Peyer's patch (tissue), 4 donors: ENCODE measurements around the gene CWC15.

Experiments used
- POLR2A ChIP-seq, 2 donors: fragments of 450-650 bp; IDR thresholded peaks; one replicate each; pipeline ENCODE4 v1.5.1; 2017; ENCODE audit warnings: antibody characterized with exemption in 2 of 2, mild to moderate bottlenecking in 2 of 2, moderate library complexity in 2 of 2
- TF ChIP-seq, protein P1 (sequence below), 6 experiments: fragments of 450-650 bp in 4 of 6; fragments of 200-600 bp in 2 of 6; sonication (generic) in 1 of 6; IDR thresholded peaks; one replicate each; pipeline ENCODE4 v1.5.1; 2017 to 2019; ENCODE audit warnings: antibody characterized with exemption in 6 of 6, mild to moderate bottlenecking in 3 of 6, moderate library complexity in 1 of 6

- TF ChIP-seq, protein P1, sequence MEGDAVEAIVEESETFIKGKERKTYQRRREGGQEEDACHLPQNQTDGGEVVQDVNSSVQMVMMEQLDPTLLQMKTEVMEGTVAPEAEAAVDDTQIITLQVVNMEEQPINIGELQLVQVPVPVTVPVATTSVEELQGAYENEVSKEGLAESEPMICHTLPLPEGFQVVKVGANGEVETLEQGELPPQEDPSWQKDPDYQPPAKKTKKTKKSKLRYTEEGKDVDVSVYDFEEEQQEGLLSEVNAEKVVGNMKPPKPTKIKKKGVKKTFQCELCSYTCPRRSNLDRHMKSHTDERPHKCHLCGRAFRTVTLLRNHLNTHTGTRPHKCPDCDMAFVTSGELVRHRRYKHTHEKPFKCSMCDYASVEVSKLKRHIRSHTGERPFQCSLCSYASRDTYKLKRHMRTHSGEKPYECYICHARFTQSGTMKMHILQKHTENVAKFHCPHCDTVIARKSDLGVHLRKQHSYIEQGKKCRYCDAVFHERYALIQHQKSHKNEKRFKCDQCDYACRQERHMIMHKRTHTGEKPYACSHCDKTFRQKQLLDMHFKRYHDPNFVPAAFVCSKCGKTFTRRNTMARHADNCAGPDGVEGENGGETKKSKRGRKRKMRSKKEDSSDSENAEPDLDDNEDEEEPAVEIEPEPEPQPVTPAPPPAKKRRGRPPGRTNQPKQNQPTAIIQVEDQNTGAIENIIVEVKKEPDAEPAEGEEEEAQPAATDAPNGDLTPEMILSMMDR (IDR thresholded peaks at IDR 0.05) = no peak
- no peak for TF ChIP-seq POLR2A (IDR thresholded peaks at IDR 0.05)
These were observed 49.2 kb downstream of the CWC15 start for GRCh38 chr11:94924171-94924572.
